Tibial nerve (tissue), 4 donors: ENCODE measurements around the gene SLC38A4.

Experiments
- EP300 ChIP-seq, 2 donors: sonication (generic); formaldehyde crosslinking; IDR thresholded peaks; one replicate each; pipeline ENCODE4 v1.6.1; 2017; ENCODE audit warnings: antibody characterized with exemption in 2 of 2, mild to moderate bottlenecking in 1 of 2
- POLR2A ChIP-seq, 2 donors: fragments of 450-650 bp; IDR thresholded peaks; one replicate each; pipeline ENCODE4 v1.6.1; 2017; ENCODE audit warnings: antibody characterized with exemption in 2 of 2, mild to moderate bottlenecking in 2 of 2, moderate library complexity in 2 of 2
- TF ChIP-seq, protein P1 (sequence below), 5 experiments: fragments of 200-600 bp in 3 of 5; fragments of 450-650 bp in 2 of 5; sonication (generic) in 3 of 5; IDR thresholded peaks; one replicate each; pipeline ENCODE4 v1.5.1; 2016 to 2019; ENCODE audit warnings: antibody characterized with exemption in 5 of 5, mild to moderate bottlenecking in 3 of 5, moderate library complexity in 2 of 5

DNA sequence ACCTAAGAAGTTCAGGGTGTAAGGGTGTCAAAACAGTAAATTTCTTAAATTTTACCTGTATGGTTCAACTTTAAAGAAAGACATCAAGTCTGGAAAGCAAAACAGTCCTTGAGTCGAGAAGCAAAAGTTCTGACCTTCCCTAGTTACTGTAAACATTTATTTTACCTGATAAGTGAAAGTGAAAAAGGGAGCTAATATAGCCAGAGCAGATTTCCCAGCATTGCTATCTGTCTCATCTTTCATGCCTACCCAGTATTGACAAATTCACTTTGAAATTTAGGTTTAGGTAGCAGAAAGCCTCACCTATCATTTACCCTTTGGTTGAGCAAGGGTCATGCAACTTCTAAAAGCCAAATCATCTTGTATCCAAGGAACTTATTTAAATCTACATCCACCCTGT, 24.5 kb downstream of the SLC38A4 start:
- TF ChIP-seq, protein P1, sequence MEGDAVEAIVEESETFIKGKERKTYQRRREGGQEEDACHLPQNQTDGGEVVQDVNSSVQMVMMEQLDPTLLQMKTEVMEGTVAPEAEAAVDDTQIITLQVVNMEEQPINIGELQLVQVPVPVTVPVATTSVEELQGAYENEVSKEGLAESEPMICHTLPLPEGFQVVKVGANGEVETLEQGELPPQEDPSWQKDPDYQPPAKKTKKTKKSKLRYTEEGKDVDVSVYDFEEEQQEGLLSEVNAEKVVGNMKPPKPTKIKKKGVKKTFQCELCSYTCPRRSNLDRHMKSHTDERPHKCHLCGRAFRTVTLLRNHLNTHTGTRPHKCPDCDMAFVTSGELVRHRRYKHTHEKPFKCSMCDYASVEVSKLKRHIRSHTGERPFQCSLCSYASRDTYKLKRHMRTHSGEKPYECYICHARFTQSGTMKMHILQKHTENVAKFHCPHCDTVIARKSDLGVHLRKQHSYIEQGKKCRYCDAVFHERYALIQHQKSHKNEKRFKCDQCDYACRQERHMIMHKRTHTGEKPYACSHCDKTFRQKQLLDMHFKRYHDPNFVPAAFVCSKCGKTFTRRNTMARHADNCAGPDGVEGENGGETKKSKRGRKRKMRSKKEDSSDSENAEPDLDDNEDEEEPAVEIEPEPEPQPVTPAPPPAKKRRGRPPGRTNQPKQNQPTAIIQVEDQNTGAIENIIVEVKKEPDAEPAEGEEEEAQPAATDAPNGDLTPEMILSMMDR (IDR thresholded peaks at IDR 0.05), result no peak
- TF ChIP-seq EP300 (IDR thresholded peaks at IDR 0.05) (no peak), POLR2A (IDR thresholded peaks at IDR 0.05) (no peak)
